MCF 10A (cell line): ENCODE results near the gene SLC25A28. TPM values are rescaled to one million over a fixed set of nuclear protein-coding genes. Genes with fewer than 3 reads are reported as not detected.
A peak's percentile ranks its signal among the peaks of the same experiment; 100 is the strongest.
"Not testable (repeated sequence)": the region's sequence is repeated elsewhere in the genome, so short reads cannot be mapped to it uniquely, and the experiment has no call there.

ENCODE experiments used
- BruUV-seq: library from RNA; stranded (reverse); fragments of 400-500 nt; replicated peaks from 2 replicates; lab custom pipeline; 2021; lab: Mats Ljungman, UMichigan
- CTCF ChIA-PET: fragments of 300-600 bp; sonication (Branson Sonifier 250); formaldehyde crosslinking; extraction: SDS; loops from one replicate; lab custom pipeline; 2021; ENCODE audit warnings: antibody characterized with exemption, inconsistent platforms; lab: Yijun Ruan, JAX
- POLR2A ChIA-PET: fragments of 300-600, 350-650 bp; sonication (Branson Sonifier 250); formaldehyde crosslinking; extraction: SDS; loops from one replicate; lab custom pipeline; 2020; ENCODE audit warnings: antibody characterized with exemption, inconsistent platforms; lab: Yijun Ruan, JAX
- DNase-seq: peaks from one replicate; pipeline ENCODE4 v3.0.0-alpha.2; 2018; ENCODE audit not compliant: unreplicated experiment
- H3K27ac Mint-ChIP-seq: one replicate; pipeline ENCODE4 v1.8.0; 2022; ENCODE audit warnings: mild to moderate bottlenecking, low read depth, mixed read lengths; ENCODE audit not compliant: unreplicated experiment
- H3K27me3 Mint-ChIP-seq: one replicate; pipeline ENCODE4 v1.8.0; 2022; ENCODE audit warnings: mixed read lengths; ENCODE audit not compliant: insufficient read depth, unreplicated experiment
- H3K36me3 Mint-ChIP-seq: one replicate; pipeline ENCODE4 v1.8.0; 2022; ENCODE audit warnings: mild to moderate bottlenecking, moderate library complexity, mixed read lengths; ENCODE audit not compliant: insufficient read depth, unreplicated experiment
- H3K4me1 Mint-ChIP-seq: one replicate; pipeline ENCODE4 v1.8.0; 2022; ENCODE audit warnings: mixed read lengths; ENCODE audit not compliant: insufficient read depth, unreplicated experiment
- H3K4me3 Mint-ChIP-seq: one replicate; pipeline ENCODE4 v1.8.0; 2022; ENCODE audit warnings: mild to moderate bottlenecking, moderate library complexity, mixed read lengths; ENCODE audit not compliant: unreplicated experiment
- H3K9me3 Mint-ChIP-seq: one replicate; pipeline ENCODE4 v1.8.0; 2022; ENCODE audit warnings: mixed read lengths; ENCODE audit not compliant: unreplicated experiment
- intact Hi-C: fragments of 100-400 bp; cut with micrococcal nuclease; formaldehyde crosslinking; loops from 2 replicates; pipeline ENCODE4 v1.14.1; 2022
- total RNA-seq: library from RNA; stranded (reverse); gene quantifications from 2 replicates; pipeline ENCODE4 v1.2.3, GENCODE V29; 2022
- TF ChIP-seq, protein P1 (sequence below): fragments of 200-600 bp; IDR thresholded peaks from one replicate; pipeline ENCODE4 v1.8.0; 2022; ENCODE audit warnings: antibody characterized with exemption, mild to moderate bottlenecking; ENCODE audit not compliant: unreplicated experiment

SLC25A28 gene
- total RNA-seq, 1 experiment from 2014 or later = 46.3 TPM

DNA sequence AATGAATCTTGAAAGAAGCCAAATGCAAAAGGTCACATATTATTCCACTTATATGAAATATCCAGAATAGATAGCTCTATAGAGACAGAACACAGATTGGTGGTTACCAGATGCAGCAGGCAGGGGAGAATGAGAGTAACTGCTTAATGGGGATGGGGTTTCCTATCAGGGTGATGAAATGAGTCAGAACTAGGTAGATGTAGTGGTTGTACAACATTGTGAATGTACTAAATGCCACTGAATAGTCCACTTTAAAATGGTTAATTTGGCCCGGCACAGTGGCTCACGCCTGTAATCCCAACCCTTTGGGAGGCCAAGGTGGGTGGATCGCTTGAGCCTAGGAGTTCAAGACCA is 9.4 kb upstream of the SLC25A28 start:
- Mint-ChIP-seq H3K4me3 (no peak overlapping the region), H3K27ac (no peak overlapping the region), H3K4me1 (peaks cover 6% of the 10 kb centered on the region), H3K9me3 (no peaks in the 10 kb centered on the region), H3K27me3 (no peaks in the 10 kb centered on the region), H3K36me3 (no peaks in the 10 kb centered on the region)
- no peak for DNase-seq
- ChIA-PET CTCF (interaction anchor here (0.6 to 4.8 kb wide), 11 partner anchors 18 to 82 kb away, joined by 3 to 60 read pairs (median 9); no protein-coding TSS in a partner anchor), POLR2A (interaction anchor here (0.6 to 3.6 kb wide), 13 partner anchors 9 to 415 kb away, joined by 3 to 51 read pairs (median 4); partner anchors contain the start of genes ENTPD7, GOT1 and SLC25A28)
- intact Hi-C loops = no loop called here
- TF ChIP-seq, protein P1, sequence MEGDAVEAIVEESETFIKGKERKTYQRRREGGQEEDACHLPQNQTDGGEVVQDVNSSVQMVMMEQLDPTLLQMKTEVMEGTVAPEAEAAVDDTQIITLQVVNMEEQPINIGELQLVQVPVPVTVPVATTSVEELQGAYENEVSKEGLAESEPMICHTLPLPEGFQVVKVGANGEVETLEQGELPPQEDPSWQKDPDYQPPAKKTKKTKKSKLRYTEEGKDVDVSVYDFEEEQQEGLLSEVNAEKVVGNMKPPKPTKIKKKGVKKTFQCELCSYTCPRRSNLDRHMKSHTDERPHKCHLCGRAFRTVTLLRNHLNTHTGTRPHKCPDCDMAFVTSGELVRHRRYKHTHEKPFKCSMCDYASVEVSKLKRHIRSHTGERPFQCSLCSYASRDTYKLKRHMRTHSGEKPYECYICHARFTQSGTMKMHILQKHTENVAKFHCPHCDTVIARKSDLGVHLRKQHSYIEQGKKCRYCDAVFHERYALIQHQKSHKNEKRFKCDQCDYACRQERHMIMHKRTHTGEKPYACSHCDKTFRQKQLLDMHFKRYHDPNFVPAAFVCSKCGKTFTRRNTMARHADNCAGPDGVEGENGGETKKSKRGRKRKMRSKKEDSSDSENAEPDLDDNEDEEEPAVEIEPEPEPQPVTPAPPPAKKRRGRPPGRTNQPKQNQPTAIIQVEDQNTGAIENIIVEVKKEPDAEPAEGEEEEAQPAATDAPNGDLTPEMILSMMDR = no peak
- no TSS peak for BruUV-seq

DNA sequence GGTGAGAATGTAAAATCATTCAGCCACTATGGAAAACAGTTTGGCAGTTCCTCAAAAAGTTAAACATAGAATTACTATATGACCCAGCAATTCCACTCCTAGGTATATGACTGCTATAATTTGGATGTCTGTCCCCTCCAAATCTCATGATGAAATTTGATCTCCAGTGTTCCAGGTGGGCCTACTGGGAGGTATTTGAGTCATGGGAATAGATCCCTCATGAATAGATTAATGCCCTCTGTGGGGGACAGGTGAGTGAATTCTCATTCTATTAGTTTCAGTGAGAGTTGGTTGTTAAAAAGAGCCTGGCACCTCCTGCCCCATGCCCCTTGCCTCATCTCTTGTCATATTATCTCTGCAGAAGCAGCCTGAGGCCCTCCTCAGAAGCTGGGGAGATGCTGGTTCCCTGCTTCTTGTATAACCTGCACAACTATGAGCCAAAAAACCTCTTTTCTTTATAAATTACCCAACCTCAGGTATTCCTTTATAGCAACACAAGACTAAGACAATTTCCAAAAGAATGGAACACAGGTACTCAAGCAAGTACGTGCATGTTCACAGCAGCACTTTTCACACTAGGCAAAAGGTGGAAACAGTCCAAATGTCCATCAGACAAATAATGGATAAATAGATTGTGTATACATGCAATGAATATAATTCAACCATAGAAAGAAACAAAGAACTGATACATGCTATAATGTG is 8.8 kb upstream of the SLC25A28 start:
- Mint-ChIP-seq H3K27ac (no peak overlapping the region), H3K4me1 (peaks cover 6% of the 10 kb centered on the region), H3K27me3 (no peaks in the 10 kb centered on the region), H3K36me3 (no peaks in the 10 kb centered on the region), H3K9me3 (no peaks in the 10 kb centered on the region), H3K4me3 (no peak overlapping the region)
- TF ChIP-seq, protein P1 = no peak
- CTCF ChIA-PET = interaction anchor here (1.6 to 4.8 kb wide), 8 partner anchors 23 to 83 kb away, joined by 7 to 60 read pairs (median 10); no protein-coding TSS in a partner anchor
- intact Hi-C loops = no loop called here
- no TSS peak for BruUV-seq
- POLR2A ChIA-PET = interaction anchor here (0.8 to 3.6 kb wide), 10 partner anchors 8 to 198 kb away, joined by 3 to 51 read pairs (median 13); partner anchors contain the start of genes ENTPD7, GOT1 and SLC25A28
- no peak for DNase-seq

DNA sequence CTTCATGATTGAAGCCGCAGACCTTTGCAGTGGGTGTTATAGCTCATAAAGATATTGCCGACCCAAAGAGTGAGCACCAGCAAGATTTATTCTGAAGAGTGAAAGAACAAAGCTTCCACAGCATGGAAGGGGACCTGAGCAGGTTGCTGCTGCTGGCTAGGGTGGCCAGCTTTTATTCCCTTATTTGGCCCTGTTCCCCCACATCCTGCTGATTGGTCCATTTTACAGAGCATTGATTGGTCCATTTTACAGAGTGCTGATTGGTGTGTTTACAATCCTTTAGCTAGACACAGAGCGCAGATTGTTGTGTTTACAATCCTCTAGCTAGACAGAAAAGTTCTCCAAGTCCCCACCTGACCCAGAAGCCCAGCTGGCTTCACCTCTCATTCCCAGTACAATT is 4.9 kb upstream of the SLC25A28 start:
- H3K4me1 Mint-ChIP-seq = peaks cover 21% of the 10 kb centered on the region
- H3K9me3 Mint-ChIP-seq, H3K27ac Mint-ChIP-seq, intact Hi-C loops, H3K27me3 Mint-ChIP-seq, H3K36me3 Mint-ChIP-seq, BruUV-seq, DNase-seq, H3K4me3 Mint-ChIP-seq: not testable (repeated sequence)
- CTCF ChIA-PET = interaction anchor here (0.7 to 1.8 kb wide), 4 partner anchors 12 to 1779 kb away, joined by 3 to 4 read pairs (median 4); no protein-coding TSS in a partner anchor
- POLR2A ChIA-PET = interaction anchor here (1.0 to 1.2 kb wide), 3 partner anchors 8 to 36 kb away, joined by 4 to 7 read pairs (median 5); partner anchors contain the start of gene ENTPD7

DNA sequence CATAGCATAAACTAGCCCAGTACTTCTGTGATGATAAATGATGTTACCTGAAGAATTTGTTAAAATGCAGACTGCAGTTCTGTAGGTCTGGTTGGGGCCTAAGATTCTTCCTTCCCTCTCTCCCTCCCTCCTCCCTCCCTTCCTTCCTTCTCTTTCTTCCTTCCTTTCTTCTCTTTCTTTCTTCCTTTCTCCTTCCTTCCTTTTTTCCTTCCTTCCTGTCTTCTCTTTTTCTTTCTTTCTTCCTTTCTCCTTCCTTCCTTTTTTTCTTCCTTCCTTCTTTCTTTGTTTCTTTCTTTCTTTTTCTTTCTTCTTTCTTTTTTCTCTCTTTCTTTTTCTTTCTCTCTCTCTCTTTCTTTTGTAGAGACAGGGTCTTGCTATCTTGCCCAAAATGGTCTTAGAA is 3.7 kb upstream of the SLC25A28 start:
- POLR2A ChIA-PET = interaction anchor here (0.7 to 10.5 kb wide), 3 partner anchors 29 to 107 kb away, joined by 3 to 335 read pairs (median 101); partner anchors contain the start of gene ENTPD7
- no peak for DNase-seq
- CTCF ChIA-PET = no interaction called here

More for the DNA sequence above, 3.7 kb upstream of the SLC25A28 start:
- intact Hi-C loops = no loop called here
- TF ChIP-seq, protein P1 = no peak
- BruUV-seq = no TSS peak
- Mint-ChIP-seq H3K9me3 (no peaks in the 10 kb centered on the region), H3K36me3 (no peaks in the 10 kb centered on the region), H3K4me1 (peaks cover 20% of the 10 kb centered on the region), H3K4me3 (no peak overlapping the region), H3K27me3 (no peaks in the 10 kb centered on the region), H3K27ac (peak overlapping the region; percentile 49)
